AG04449 (cell line): ENCODE data around the gene MGAT5.

ENCODE experiments used
- CTCF ChIA-PET: fragments of 350-600 bp; formaldehyde crosslinking; extraction: SDS; loops from one replicate; lab custom pipeline; 2021; ENCODE audit warnings: antibody characterized with exemption; lab: Yijun Ruan, JAX
- POLR2A ChIA-PET: fragments of 400-600, 350-600 bp; formaldehyde crosslinking; extraction: SDS; loops from one replicate; lab custom pipeline; 2020; ENCODE audit warnings: antibody characterized with exemption, inconsistent platforms; lab: Yijun Ruan, JAX
- DNase-seq: peaks from one replicate; pipeline ENCODE4 v3.0.0-alpha.2; 2010; ENCODE audit warnings: low read depth, low spot score
- H3K4me3 ChIP-seq: 2 replicates; pipeline ENCODE4 v1.5.1; 2011; ENCODE audit warnings: low read depth, mild to moderate bottlenecking, control low read depth, low read length
- CTCF ChIP-seq: IDR thresholded peaks from one replicate; pipeline ENCODE4 v1.5.1; 2011; ENCODE audit warnings: mild to moderate bottlenecking, moderate library complexity, low read length, control low read depth, inconsistent platforms; ENCODE audit not compliant: insufficient read depth; ENCODE audit errors: missing control alignments

MGAT5 gene

GRCh38 chr2:134276381-134277172, 22.7 kb downstream of the MGAT5 start:
- no peak for DNase-seq

GRCh38 chr2:134277223-134277622, 23.4 kb downstream of the MGAT5 start:
- DNase-seq = no peak
- ChIA-PET CTCF (interaction anchor here (1.7 kb wide), 1 partner anchor 32 kb away, joined by 7 read pairs; no protein-coding TSS in a partner anchor), POLR2A (no interaction called here)
- H3K4me3 ChIP-seq = no peak overlapping the region
- TF ChIP-seq CTCF = no peak

More at GRCh38 chr2:134276381-134277172, 22.7 kb downstream of the MGAT5 start:
- TF ChIP-seq CTCF = no peak
- CTCF ChIA-PET = no interaction called here
- POLR2A ChIA-PET = no interaction called here
- H3K4me3 ChIP-seq = no peak overlapping the region

GRCh38 chr2:134278553-134278952, 24.7 kb downstream of the MGAT5 start:
- DNase-seq = no peak
- TF ChIP-seq CTCF = no peak
- ChIA-PET CTCF (interaction anchor here (1.0 to 1.7 kb wide), 2 partner anchors 33 to 134 kb away, joined by 3 to 7 read pairs; no protein-coding TSS in a partner anchor), POLR2A (no interaction called here)
- no peak overlapping the region for H3K4me3 ChIP-seq

GRCh38 chr2:134279417-134279816, 25.5 kb downstream of the MGAT5 start:
- DNase-seq = no peak
- no peak for TF ChIP-seq CTCF
- ChIA-PET POLR2A (no interaction called here), CTCF (interaction anchor here (1.0 kb wide), 1 partner anchor 133 kb away, joined by 3 read pairs; no protein-coding TSS in a partner anchor)
- H3K4me3 ChIP-seq = no peak overlapping the region

GRCh38 chr2:134280231-134280630, 26.4 kb downstream of the MGAT5 start:
- POLR2A ChIA-PET = no interaction called here
- CTCF ChIA-PET = no interaction called here
- DNase-seq = no peak
- no peak for TF ChIP-seq CTCF
- no peak overlapping the region for H3K4me3 ChIP-seq

- POLR2A ChIA-PET = no interaction called here
- TF ChIP-seq CTCF = no peak
- H3K4me3 ChIP-seq = no peak overlapping the region
- CTCF ChIA-PET = interaction anchor here (1.3 kb wide), 1 partner anchor 10 kb away, joined by 4 read pairs; no protein-coding TSS in a partner anchor
- no peak for DNase-seq
Observed at GRCh38 chr2:134280726-134281125, 26.9 kb downstream of the MGAT5 start.
